WI38 (cell line): Measurements from ENCODE around the gene TRMT11.
A peak's percentile ranks its signal among the peaks of the same experiment; 100 is the strongest.

Experiments used
- H3K4me3 ChIP-seq: 2 replicates; pipeline ENCODE4 v1.5.1; 2011; ENCODE audit warnings: low read depth, mild to moderate bottlenecking, control low read depth, low read length
- CTCF ChIP-seq: IDR thresholded peaks from 2 replicates; pipeline ENCODE4 v1.5.1; 2012; ENCODE audit warnings: low read depth, mild to moderate bottlenecking, control low read depth, low read length

The TRMT11 gene

GRCh38 chr6:125951323-125951722, 35.0 kb upstream of the TRMT11 start:
- no peak for TF ChIP-seq CTCF

GRCh38 chr6:125952764-125953501, 33.4 kb upstream of the TRMT11 start:
- H3K4me3 ChIP-seq, result no peak overlapping the region
- peak; percentile 47 for TF ChIP-seq CTCF

More at GRCh38 chr6:125951323-125951722, 35.0 kb upstream of the TRMT11 start:
- H3K4me3 ChIP-seq, result no peak overlapping the region

GRCh38 chr6:125953502-125953875, 32.9 kb upstream of the TRMT11 start:
- TF ChIP-seq CTCF, result 0 out of 2 replicates have a peak, but pooled peaks have one; percentile 9
- H3K4me3 ChIP-seq, result no peak overlapping the region

GRCh38 chr6:125954735-125955339, 31.5 kb upstream of the TRMT11 start:
- no peak overlapping the region for H3K4me3 ChIP-seq
- no peak for TF ChIP-seq CTCF

GRCh38 chr6:125955973-125956372, 30.4 kb upstream of the TRMT11 start:
- TF ChIP-seq CTCF, result no peak
- H3K4me3 ChIP-seq, result peak overlapping the region; percentile 93

- TF ChIP-seq CTCF, result peak; percentile 86
- peak within 1 kb of the TSS; percentile 93 for H3K4me3 ChIP-seq
Measured at GRCh38 chr6:125956506-125957390, 29.6 kb upstream of the TRMT11 start, which contains the start of gene HINT3. TSS of gene HINT3 (plus strand) at chr6:125956770. CDS start at chr6:125956978, 208 bp downstream.
